M059J (cell line): ENCODE data around the gene ZNF280D. TPM values are rescaled to one million over a fixed set of nuclear protein-coding genes. Genes with fewer than 3 reads are reported as not detected.

Experiments
- DNase-seq: peaks from one replicate; pipeline ENCODE4 v3.0.0-alpha.2; 2012; ENCODE audit warnings: low read depth
- total RNA-seq: library from RNA; depleted of rRNA; stranded (reverse); fragments of >200 nt; shearing (Covaris generic); gene quantifications from 2 replicates; pipeline ENCODE4 v1.2.3, GENCODE V29; 2014

Gene ZNF280D
- total RNA-seq, 1 experiment from 2014 or later = 14.4 TPM

DNA sequence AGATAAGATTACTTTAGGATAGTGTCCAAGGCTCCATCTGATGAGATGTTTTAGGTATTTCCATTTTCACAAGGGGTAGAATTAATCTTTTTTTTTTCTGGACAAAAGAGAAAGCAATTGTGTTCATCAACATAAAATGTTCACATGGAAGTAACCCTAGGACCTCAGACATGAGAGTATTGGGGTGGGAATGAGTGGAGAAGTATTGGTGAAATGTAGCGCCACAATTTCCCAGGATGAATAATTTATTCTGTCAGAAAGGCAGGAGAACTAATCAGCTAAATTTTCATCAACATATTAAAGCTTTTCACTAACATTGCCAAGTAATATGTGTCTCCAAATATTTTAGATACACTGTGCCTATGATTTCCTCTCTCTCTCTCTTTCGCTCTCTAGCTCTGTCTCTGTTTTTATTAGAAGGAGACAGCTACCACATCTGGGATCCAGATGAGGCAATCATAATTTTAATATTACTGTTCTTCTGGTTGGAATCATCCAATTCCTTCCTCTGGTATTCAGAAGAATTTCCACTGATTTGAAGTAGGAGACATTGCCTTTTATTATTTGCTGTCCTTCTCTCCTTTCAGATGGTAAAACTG lies 21.6 kb upstream of the ZNF280D start:
- DNase-seq = no peak

DNA sequence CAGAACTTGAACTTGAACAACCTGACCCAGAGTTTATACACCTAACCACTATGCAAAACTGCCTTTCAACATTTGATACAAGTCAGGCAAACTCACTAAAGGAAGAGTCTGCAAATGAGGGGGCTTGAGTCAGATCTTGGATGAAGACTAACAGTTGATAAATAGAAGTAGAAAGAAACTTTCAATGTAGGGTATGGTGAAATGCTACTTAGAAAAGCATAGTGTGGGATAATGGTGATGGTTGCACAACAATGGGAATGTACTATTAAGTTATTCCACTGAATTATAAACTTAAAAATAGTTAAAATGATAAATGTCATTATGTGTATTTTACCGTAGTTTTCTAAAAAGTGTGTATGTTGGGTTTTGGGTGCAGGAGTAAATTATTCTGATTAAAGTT lies 19.7 kb upstream of the ZNF280D start:
- no peak for DNase-seq

DNA sequence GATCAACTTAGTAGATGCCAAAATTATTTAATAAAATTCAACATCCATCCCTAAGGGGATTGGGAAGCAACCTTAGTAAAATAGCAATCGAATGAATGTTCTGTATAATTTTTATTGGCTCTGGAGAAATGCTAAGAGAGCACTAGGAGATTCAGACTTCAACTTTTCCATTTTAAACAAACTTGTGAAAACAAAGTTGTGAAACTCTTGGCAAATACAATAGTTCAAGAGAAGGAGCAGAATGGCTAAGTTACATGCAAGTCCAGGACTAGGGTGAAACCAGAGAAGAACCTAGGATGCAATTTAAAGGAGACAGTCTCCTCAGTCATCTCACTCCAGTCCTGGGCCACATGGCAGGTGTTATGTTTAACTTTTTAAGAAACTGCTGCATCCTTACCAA lies 16.7 kb upstream of the ZNF280D start:
- no peak for DNase-seq

DNA sequence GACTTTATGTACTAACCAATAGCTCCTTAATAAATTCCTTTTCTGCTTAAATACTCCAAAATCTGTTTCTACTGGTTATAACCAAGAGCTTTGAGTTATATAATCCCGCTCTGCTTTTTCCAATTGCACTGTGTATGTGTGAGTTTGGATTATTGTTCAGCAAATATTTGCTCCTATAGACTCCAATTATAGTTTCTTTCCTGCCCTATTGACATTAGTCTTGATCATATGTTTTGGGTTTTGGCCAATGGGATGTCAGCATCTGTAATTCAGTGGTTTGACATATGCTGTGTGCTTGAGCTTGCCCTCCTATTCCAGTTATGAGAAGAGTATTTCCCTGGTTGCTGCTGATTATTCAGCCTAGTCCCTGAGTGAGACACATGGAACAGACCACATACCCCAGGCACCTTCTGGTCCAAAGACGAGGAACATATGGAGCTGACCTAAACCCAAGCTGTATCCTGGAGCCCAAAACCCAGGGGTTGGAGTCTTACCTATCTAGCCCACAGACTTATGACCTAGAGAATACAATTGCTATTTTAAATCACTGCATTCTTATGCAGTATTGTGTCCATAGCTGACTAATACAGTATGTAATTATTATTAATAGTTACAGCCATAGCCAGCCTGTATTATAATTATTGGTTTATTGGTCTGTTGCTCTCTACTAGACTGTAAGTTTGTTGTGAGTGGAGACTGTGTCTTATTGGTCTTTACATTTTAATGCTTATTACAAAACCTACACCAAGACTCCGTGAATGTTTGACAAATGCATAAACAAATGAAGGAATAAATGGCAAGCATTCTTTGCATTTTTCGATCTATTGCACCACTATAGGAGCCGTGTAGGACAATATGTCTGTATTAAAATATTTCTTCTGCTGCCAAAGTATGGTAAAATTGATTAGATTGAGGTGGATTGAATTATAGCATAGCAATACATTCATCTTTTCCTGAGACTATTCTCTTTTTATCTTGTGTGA lies 11.7 kb upstream of the ZNF280D start:
- DNase-seq = no peak

DNA sequence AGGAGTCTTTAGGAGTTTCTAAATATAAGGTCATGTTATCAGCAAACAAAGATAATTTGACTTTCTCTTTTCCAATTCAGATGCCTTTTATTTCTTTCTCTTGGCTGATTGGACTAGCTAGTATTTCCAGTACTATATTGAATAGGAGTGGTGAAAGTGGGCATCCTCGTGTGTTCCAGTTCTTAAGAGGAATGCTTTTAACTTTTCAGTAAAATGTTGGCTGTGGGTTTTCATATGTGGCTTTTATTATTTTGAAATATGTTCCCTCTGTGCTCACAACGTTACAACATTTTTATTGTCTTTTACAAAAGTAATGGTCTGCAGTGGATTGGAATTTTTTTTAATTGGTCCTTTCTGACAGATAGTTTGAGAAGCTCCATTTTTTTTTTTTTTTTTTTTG lies 8.2 kb upstream of the ZNF280D start:
- DNase-seq = no peak

- DNase-seq = no peak
Observed at GRCh38 chr15:56739964-56740640, 6.8 kb upstream of the ZNF280D start.

GRCh38 chr15:56739474-56739873 lies 6.2 kb upstream of the ZNF280D start:
- no peak for DNase-seq

DNA sequence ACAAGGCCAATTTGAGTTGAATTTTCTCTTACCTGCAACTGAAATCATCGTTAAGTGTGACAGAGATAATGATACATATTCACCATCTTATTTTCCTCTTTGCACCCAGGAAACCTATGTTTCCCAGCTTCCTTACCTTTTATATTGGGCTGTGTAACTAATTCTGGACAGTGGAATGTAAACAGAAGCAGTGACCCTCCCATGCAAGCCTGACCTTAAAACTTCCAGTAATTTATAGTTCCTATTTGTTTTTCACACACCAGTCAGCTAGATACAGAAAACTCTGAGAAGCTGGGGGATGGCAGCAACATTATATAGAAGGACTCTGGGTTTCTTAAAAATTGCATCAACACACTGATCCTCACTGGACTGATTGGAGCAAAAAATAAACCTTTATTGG lies 4.5 kb upstream of the ZNF280D start:
- peak; percentile 67 for DNase-seq

DNA sequence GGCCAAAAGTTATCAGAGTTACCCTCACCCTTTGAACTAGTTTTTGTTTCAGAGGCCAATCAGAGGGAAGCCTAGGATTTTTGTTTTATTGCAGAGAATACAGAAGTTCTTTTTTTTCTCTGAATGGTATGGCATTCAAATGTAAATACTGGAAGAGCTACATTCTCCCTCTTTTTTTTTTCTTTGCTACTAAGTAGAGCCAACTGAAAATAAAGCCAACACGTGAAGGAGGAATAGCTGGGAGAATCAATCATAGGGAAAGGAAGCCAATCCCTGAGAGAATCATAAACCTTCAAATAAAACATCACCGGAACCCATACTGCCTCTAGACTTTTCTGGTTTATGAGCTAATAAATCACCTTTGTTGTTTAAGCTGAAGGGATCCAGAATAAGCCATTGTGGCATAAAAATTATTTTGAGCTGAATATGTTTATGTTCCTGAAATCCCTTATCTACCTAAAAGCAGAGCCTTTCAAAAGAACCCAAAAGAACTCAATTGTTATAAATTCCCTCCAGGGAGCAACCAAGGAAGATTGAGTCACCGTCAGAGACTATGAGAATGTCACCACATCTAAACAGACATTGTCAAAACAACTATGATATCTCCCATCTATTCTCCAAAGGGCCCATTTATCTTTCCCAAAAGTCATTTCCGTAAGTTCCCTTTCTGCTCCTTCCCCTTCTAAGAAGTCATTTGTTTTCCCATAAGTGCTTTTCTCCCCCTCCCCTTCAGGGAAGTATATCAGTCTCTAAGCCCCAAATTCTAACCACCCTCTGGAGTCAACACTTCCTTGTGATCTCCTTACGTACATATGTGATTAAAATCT lies 3.8 kb upstream of the ZNF280D start:
- DNase-seq = peak; percentile 90

DNA sequence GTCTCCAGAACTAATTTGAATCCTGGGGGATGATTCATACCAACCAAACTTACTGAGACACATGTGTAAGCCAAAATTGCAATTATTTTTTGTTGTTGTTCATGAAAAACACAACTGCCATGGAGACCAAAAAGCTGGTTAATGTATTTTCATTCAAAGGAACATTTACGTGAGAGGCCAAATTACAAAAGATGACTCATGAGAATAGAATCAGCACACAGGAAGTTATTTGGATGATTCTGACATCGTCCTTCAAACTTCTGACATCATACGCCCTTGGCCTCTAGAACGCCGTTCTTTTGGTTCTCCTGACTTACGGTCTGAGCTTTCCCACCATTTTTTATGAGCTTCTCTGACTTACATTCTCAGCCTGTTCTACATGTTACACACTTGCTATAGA lies 3.0 kb upstream of the ZNF280D start:
- DNase-seq = peak; percentile 95

- no peak for DNase-seq
Observed at GRCh38 chr15:56735589-56735988, 2.3 kb upstream of the ZNF280D start.

- peak; percentile 80 for DNase-seq
Observed at GRCh38 chr15:56734013-56734635, 815 bp upstream of the ZNF280D start.

GRCh38 chr15:56732886-56733135 lies 498 bp downstream of the ZNF280D start:
- no peak for DNase-seq

DNA sequence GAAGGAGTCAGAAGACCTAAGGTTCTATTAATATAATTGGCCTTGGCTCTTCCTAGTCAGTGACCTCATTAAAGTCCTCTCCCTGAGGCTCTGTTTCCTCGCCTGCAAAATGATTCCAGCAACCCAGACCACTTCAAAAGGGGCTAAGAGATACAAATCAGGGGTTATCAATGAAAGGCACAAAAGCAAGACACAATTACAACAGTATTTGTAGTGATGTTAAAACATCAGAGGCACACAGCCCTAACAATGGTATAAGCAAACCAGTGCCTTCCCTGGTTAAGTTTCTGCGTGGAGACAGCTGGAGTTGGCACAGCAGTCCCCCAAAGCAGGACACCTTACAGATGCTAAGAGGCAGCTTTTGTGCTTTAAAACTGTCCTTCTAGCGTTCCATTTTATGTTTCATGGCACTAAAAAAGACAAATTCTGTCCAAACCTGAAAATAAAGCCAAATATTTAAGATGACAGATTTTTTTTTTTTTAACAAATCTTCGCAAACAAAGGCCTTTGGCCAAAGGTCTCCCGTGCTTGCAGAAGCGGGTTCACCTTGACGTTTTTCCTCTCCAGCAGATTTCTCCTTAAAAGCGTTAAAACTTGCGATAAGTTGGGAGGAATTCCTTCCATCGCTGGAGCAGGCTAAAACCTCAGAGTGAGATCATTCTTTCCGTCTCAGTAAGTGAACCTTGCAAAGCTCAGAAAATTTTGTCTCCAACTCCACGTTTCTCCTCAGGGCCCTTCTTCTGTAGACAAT lies 999 bp downstream of the ZNF280D start:
- DNase-seq = peak; percentile 71

DNA sequence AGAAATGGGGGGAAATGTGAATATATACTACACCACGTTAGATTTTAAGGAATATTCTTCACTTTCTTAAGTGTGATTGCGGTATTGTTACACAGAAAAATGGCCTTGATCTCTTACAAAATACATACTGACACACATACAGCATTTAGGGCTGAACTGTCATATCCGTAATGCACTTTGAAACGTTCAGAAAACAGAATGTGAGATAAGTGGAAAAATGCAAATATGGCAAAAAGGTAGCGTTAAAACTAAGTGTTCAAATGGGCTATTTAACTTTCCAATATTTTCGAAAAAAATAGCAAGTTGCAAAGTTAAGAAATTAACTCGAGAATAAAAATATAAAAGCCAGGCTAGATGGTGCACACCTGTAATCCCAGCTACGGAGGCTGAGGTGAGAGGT lies 1.8 kb downstream of the ZNF280D start:
- DNase-seq = no peak

DNA sequence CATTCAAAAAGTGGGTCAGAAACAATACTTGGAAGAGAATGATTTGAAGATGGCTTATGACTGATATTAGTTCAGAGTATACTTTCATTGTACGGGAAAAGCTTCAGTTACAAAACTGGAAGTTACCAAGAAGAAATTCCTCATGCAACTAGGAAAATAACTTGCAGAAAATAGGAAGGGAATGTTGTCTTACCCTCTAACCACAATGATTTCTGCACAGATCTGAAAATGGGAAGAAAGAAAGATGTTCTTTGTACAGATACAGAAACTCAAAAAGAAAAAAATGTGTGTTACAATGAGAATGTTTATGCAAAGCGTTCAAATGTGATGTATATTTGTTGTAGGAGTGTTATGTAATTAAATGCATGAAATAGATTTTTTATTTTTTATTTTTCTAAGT lies 3.7 kb downstream of the ZNF280D start:
- DNase-seq = no peak

DNA sequence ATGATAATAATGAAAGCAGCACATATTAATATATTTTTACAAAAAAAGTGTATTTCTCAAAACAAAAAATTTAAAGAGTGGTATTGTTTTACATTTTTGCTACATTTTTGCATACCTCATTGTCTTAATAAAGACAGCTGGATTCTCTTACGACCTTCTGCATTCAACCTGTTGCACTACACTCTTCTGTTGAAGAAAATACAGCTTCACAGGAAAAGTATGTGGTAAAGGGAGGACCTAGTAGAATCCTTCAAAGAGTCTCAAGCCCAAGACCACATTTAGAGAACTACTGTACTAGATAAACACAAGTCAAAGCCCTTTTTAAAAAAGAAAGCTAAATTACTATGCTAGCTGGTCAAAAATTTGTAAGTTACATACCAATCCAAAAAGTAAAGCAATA lies 7.9 kb downstream of the ZNF280D start:
- no peak for DNase-seq

- no peak for DNase-seq
Observed at GRCh38 chr15:56724232-56724631, 9.1 kb downstream of the ZNF280D start.

DNA sequence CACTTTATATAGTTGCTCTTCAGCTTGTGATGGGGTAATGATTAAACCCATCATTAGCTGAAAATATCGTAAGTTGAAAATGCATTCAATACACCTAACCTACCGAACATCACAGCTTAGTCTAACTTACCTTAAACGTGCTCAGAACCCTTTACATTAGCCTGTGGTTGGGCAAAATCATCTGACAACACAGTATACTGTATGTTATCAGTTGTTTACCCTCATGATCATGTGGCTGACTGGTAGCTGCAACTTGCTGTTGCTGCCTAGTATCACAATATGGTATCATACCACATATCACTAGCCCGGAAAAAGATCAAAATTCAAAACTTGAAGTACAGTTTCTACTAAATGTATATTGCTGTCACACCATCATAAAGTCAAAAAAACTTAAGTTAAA lies 9.5 kb downstream of the ZNF280D start:
- DNase-seq = no peak

- DNase-seq = no peak
Observed at GRCh38 chr15:56719774-56720555, 13.3 kb downstream of the ZNF280D start.
